Activated CD8-positive, alpha-beta T cell treated with anti-CD3 and anti-CD28 coated beads for 36 hours (primary cell): ENCODE data around the gene PSKH1. TPM values are rescaled to one million over a fixed set of nuclear protein-coding genes. Genes with fewer than 3 reads are reported as not detected.

Source experiments
- ATAC-seq: fragments of 200-7000 bp; cut with Tn5 transposase; one replicate; pipeline ENCODE4 v1.10.0; 2021; ENCODE audit warnings: mild to moderate bottlenecking, moderate library complexity
- CTCF ChIA-PET: fragments of 350-600 bp; sonication (Branson Sonifier 250); formaldehyde crosslinking; loops from one replicate; lab custom pipeline; 2021; ENCODE audit warnings: antibody characterized with exemption; lab: Charles Lee
- POLR2A ChIA-PET: fragments of 350-600 bp; sonication (Branson Sonifier 250); formaldehyde crosslinking; loops from one replicate; lab custom pipeline; 2021; ENCODE audit warnings: antibody characterized with exemption; lab: Charles Lee
- DNase-seq: peaks from one replicate; pipeline ENCODE4 v3.0.0-alpha.2; 2020
- H3K27ac Mint-ChIP-seq: one replicate; pipeline ENCODE4 v1.8.0; 2021; ENCODE audit warnings: mild to moderate bottlenecking, mixed read lengths
- H3K27me3 Mint-ChIP-seq: one replicate; pipeline ENCODE4 v1.8.0; 2021; ENCODE audit warnings: mixed read lengths
- H3K36me3 Mint-ChIP-seq: one replicate; pipeline ENCODE4 v1.8.0; 2021; ENCODE audit warnings: low read depth, mixed read lengths
- H3K4me1 Mint-ChIP-seq: one replicate; pipeline ENCODE4 v1.8.0; 2021; ENCODE audit warnings: low read depth, mixed read lengths
- H3K4me3 Mint-ChIP-seq: one replicate; pipeline ENCODE4 v1.8.0; 2021; ENCODE audit warnings: mild to moderate bottlenecking, moderate library complexity, mixed read lengths
- H3K9me3 Mint-ChIP-seq: one replicate; pipeline ENCODE4 v1.8.0; 2021; ENCODE audit warnings: mixed read lengths
- intact Hi-C: fragments of 100-400 bp; cut with micrococcal nuclease; formaldehyde crosslinking; loops from one replicate; pipeline ENCODE4 v1.10.0; 2022
- total RNA-seq, 2 experiments: library from RNA; stranded (reverse); gene quantifications; one replicate each; pipeline ENCODE4 v1.2.3, GENCODE V29; 2021
- TF ChIP-seq, protein P1 (sequence below): fragments of 200-600 bp; IDR thresholded peaks from one replicate; pipeline ENCODE4 v1.8.0; 2022; ENCODE audit warnings: antibody characterized with exemption, mild to moderate bottlenecking

Gene PSKH1
- total RNA-seq, 2 experiments from 2014 or later = 8.4 to 8.5 TPM

DNA sequence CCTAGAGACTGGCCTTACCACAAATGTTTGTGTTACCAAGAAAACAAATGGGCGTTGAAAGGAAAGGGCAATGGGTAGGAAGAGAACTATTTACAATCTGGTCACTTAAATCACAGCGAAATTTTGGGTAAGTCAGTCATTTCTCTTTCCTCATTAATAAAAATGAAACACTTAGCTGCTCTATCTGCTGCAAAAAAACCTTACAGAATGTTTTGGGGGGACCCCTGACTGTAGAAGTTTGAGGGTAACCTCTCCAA is 47.1 kb upstream of the PSKH1 start:
- Mint-ChIP-seq H3K36me3 (peaks cover 28% of the 10 kb centered on the region), H3K27me3 (no peaks in the 10 kb centered on the region), H3K9me3 (no peaks in the 10 kb centered on the region), H3K4me3 (peak overlapping the region; percentile 93), H3K27ac (peak overlapping the region; percentile 94), H3K4me1 (peaks cover 42% of the 10 kb centered on the region)
- intact Hi-C loops = no loop called here
- POLR2A ChIA-PET = interaction anchor here (0.6 to 3.9 kb wide), 8 partner anchors 9 to 365 kb away, joined by 3 to 22 read pairs (median 3); partner anchors contain the start of gene ATP6V0D1
- DNase-seq = no peak
- CTCF ChIA-PET = interaction anchor here (0.8 to 4.1 kb wide), 4 partner anchors 10 to 38 kb away, joined by 3 to 30 read pairs (median 5); partner anchors contain the start of gene NRN1L
- no peak for ATAC-seq
- TF ChIP-seq, protein P1, sequence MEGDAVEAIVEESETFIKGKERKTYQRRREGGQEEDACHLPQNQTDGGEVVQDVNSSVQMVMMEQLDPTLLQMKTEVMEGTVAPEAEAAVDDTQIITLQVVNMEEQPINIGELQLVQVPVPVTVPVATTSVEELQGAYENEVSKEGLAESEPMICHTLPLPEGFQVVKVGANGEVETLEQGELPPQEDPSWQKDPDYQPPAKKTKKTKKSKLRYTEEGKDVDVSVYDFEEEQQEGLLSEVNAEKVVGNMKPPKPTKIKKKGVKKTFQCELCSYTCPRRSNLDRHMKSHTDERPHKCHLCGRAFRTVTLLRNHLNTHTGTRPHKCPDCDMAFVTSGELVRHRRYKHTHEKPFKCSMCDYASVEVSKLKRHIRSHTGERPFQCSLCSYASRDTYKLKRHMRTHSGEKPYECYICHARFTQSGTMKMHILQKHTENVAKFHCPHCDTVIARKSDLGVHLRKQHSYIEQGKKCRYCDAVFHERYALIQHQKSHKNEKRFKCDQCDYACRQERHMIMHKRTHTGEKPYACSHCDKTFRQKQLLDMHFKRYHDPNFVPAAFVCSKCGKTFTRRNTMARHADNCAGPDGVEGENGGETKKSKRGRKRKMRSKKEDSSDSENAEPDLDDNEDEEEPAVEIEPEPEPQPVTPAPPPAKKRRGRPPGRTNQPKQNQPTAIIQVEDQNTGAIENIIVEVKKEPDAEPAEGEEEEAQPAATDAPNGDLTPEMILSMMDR = no peak

DNA sequence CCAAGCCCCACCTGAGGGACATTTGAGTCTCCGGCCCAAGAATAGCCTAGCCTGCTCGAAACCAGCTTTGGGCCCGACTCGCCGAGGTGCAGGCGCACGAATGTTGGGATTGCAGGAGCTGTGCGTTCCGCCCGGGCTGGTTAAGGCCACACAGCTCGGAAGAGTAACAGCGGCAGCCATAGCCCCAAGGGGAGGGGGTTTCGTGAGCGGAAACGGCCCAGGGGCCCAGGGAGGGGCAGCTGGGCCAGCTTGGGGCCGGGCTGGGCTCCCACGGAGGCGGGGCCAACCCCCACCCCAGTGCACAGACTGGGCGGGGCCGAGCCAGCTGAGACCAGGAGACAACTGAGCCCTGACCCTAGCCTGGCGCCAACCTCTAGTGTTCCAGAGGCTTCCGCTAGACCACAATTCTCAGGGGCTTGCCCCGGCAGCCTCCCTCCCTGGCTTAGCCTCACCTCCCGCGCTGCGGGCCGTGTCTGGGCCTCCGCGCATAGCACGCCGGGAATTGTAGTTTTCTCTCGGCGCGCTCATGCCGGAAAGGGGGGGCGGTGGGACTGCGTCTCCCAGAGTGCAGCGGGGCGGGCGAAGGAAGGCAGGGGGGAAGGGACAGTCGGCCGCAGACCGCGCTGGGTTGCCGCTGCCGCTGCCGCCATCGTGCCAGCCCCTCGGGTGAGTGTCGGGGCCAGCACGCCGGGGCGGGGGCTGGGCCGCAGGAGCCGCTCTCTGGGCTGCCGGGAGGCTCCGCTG is 46.6 kb upstream of the PSKH1 start, which contains the start of gene NUTF2:
Gene NUTF2, plus strand, starts transcription at position 614 of the 744 bp plus-strand sequence. CDS start 18,198 bp downstream, outside the sequence.
- DNase-seq = peak; percentile 97
- ChIA-PET CTCF (interaction anchor here (0.8 to 4.1 kb wide), 5 partner anchors 9 to 325 kb away, joined by 3 to 30 read pairs (median 5); partner anchors contain the start of gene NRN1L), POLR2A (interaction anchor here (0.6 to 3.9 kb wide), 9 partner anchors 9 to 365 kb away, joined by 3 to 22 read pairs (median 3); partner anchors contain the start of gene ATP6V0D1)
- ATAC-seq = peak; percentile 71
- intact Hi-C loops = no loop called here
- Mint-ChIP-seq H3K9me3 (no peaks in the 10 kb centered on the region), H3K27me3 (no peaks in the 10 kb centered on the region), H3K4me1 (peaks cover 41% of the 10 kb centered on the region), H3K4me3 (peak within 1 kb of the TSS; percentile 93), H3K36me3 (peaks cover 28% of the 10 kb centered on the region), H3K27ac (peak within 1 kb of the TSS; percentile 94)
- TF ChIP-seq, protein P1 = no peak

DNA sequence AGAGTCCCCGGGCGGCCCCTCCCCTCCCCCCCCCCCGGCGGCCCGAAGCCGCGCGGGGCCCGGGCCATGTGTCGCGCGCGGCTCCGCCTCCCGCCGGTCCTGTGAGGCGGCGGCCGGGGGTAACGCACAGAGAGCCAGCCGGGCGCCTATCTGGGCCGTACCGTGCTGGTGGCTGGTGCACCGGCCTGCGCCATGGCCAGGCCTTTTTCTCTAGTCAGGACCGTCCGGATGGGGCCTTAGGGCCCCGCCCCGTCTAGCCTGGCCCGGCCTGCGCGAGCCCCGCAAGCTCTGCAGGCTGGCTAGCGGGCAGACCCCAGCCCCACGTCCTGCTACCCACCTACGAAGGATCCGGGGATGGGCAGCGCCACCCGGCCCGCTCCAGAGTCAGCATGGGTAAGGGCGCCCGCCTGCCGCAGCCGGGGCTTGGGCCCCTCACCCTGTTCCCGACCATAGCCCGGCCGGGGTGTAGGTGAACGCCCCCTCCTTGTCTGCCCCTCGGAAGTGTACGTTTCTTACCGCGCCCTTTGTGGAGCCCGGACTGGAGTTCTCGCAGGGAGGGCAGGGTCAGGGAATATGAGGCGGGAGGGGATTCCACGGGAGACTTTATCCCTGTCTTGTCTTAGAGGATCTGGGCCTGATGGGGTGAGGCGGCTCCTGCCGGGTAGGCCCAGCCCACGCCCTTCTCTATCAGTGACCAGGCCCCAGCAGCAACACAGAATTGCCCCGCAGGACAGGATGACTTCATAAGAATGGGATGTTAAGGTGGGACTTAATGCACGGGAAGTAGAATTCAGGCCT is 45.8 kb upstream of the PSKH1 start, which contains the start of gene CENPT:
Gene CENPT, minus strand, starts transcription at position 630 of the 798 bp plus-strand sequence. CDS start 13,834 bp downstream, outside the sequence.
- Mint-ChIP-seq H3K36me3 (peaks cover 28% of the 10 kb centered on the region), H3K4me1 (peaks cover 39% of the 10 kb centered on the region), H3K27me3 (no peaks in the 10 kb centered on the region), H3K9me3 (no peaks in the 10 kb centered on the region), H3K4me3 (peak within 1 kb of the TSS; percentile 93), H3K27ac (peak within 1 kb of the TSS; percentile 94)
- TF ChIP-seq, protein P1 = no peak
- DNase-seq (peak; percentile 69), ATAC-seq (peak; percentile 46)
- POLR2A ChIA-PET = interaction anchor here (0.7 to 3.9 kb wide), 8 partner anchors 10 to 271 kb away, joined by 3 to 22 read pairs (median 6); partner anchors contain the start of gene NRN1L
- intact Hi-C loops = no loop called here
- CTCF ChIA-PET = interaction anchor here (0.9 to 2.1 kb wide), 3 partner anchors 31 to 326 kb away, joined by 3 to 14 read pairs (median 5); no protein-coding TSS in a partner anchor

DNA sequence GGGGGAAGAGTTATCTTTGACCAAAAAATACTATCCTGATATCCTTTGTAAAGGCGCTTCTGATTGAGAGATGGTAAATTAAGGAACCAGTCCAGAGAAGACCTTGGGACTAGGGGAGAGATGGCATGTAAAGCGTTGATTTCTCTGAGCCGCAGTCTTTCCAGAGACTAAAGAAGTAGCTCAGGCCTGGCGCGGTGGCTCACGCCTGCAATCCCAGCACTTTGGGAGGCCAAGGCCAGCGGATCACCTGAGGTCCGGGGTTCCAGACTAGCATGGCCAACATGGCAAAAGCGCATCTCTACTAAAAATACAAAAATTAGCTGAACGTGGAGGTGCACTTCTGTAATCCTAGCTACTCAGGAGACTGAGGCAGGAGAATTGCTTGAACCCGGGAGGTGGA is 44.9 kb upstream of the PSKH1 start:
- TF ChIP-seq, protein P1 = no peak
- Mint-ChIP-seq H3K4me3 (peak overlapping the region; percentile 93), H3K9me3 (no peaks in the 10 kb centered on the region), H3K36me3 (peaks cover 27% of the 10 kb centered on the region), H3K4me1 (peaks cover 39% of the 10 kb centered on the region), H3K27me3 (no peaks in the 10 kb centered on the region), H3K27ac (peak overlapping the region; percentile 79)
- DNase-seq = no peak
- ATAC-seq = no peak
- CTCF ChIA-PET = interaction anchor here (1.5 to 2.1 kb wide), 3 partner anchors 21 to 35 kb away, joined by 3 to 14 read pairs (median 5); no protein-coding TSS in a partner anchor
- POLR2A ChIA-PET = interaction anchor here (0.7 to 3.9 kb wide), 10 partner anchors 9 to 271 kb away, joined by 3 to 22 read pairs (median 4); partner anchors contain the start of genes NRN1L, RANBP10 and TSNAXIP1
- intact Hi-C loops = no loop called here
